ENCODE results near the gene SEMA6D.

GRCh38 chr15:47732248-47732647, 14.9 kb downstream of the SEMA6D start:
- TF ChIP-seq, protein P1, sequence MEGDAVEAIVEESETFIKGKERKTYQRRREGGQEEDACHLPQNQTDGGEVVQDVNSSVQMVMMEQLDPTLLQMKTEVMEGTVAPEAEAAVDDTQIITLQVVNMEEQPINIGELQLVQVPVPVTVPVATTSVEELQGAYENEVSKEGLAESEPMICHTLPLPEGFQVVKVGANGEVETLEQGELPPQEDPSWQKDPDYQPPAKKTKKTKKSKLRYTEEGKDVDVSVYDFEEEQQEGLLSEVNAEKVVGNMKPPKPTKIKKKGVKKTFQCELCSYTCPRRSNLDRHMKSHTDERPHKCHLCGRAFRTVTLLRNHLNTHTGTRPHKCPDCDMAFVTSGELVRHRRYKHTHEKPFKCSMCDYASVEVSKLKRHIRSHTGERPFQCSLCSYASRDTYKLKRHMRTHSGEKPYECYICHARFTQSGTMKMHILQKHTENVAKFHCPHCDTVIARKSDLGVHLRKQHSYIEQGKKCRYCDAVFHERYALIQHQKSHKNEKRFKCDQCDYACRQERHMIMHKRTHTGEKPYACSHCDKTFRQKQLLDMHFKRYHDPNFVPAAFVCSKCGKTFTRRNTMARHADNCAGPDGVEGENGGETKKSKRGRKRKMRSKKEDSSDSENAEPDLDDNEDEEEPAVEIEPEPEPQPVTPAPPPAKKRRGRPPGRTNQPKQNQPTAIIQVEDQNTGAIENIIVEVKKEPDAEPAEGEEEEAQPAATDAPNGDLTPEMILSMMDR (conservative IDR thresholded peaks at IDR 0.05; ENCODE audit: low read depth, low read length), result no peak
- TF ChIP-seq EZH2 (IDR thresholded peaks at IDR 0.05; ENCODE audit: low read length, unreplicated experiment) (no peak), EZH2phosphoT487 (IDR thresholded peaks at IDR 0.05; ENCODE audit: borderline replicate concordance, low read length) (no peak)
